GM21390 (cell line): Measurements from ENCODE around the gene SLC9B2.
"Not testable (repeated sequence)": the region's sequence is repeated elsewhere in the genome, so short reads cannot be mapped to it uniquely, and the experiment has no call there.

Experiments used
- ATAC-seq: cut with Tn5 transposase; IDR thresholded peaks from one replicate; pipeline ENCODE4 v1.9.1; 2021; ENCODE audit not compliant: unreplicated experiment

SLC9B2 gene

GRCh38 chr4:103019308-103020124 is 57.0 kb downstream of the SLC9B2 start, which contains the start of gene SLC9B1:
Gene SLC9B1 (minus strand): TSS chr4:103019705. CDS start chr4:102991711, 27,994 bp downstream.
- peak; percentile 98 for ATAC-seq

- ATAC-seq = no peak
Observed at GRCh38 chr4:103018391-103019307, 57.9 kb downstream of the SLC9B2 start.

- ATAC-seq = no peak
Observed at GRCh38 chr4:103012551-103012950, 64.0 kb downstream of the SLC9B2 start.

DNA sequence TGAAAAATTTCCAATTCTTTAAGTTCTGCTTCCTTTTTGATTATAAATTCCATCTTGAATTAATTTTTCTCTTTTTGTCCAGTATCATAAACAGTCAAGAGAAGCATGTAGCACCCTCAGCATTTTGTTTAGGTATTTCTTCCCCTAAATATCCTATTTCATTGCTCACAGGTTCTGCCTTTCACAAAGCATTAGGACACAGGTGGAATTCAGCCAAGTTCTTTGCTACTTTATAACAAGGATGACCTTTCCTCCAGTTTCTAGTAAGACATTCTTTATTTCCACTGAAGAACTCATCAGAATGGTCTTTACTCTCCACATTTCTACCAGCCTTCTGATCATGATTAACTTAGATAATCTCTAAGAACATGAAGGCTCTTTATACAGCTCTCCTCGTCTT is 64.5 kb downstream of the SLC9B2 start:
- no peak for ATAC-seq

- ATAC-seq = no peak
Observed at GRCh38 chr4:103011378-103012025, 65.1 kb downstream of the SLC9B2 start.

DNA sequence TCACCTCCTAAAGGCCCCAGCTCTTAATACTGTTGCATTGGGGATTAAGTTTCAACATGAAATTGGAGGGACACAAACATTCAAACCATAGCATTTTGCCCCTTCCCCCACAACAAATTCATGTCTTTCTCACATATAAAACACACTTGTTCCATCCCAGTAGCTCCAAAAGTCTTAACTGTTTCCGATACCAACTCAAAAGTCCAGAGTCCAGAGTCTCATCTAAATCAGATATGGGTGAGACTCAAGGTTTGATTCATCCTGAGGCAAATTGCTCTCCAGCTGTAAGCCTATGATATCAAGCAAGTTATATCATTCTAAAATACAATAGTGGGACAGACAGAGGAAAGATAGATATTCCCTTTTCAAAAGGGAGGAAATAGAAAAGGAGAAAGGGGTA is 65.8 kb downstream of the SLC9B2 start:
- no peak for ATAC-seq

DNA sequence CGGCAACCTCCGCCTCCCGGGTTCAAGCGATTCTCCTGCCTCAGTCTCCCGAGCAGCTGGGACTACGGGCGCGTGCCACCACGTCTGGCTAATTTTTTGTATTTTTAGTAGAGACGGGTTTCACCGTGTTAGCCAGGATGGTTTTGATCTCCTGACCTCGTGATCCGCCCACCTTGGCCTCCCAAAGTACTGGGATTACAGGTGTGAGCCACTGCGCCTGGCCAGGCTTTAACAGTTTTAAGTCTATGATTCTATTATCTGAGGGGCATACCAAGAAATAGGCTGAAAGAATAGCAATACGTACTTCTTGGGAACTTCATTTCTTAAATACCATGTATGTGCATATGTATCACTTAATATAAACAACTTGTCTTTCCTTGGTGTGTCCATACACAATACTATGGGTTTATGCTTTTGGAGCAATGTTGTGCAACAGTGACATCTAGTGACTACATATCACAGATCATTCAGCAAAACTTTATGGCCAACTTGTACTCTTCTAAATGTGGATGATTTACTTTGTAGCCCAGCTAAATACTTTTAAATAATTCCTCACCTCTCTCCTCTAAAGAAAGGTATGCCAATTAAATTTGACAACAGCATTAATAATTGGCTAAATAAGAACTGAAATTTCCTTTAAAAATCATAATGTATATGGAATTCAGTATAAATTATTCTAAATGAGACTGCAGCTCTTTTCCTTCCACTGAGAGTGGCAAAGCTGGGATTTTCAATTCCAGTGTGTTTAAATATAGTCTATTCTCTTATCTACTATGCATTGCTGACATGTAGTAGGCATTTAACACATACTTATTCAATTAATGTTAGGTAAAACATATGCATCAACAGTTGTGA is 67.5 kb downstream of the SLC9B2 start:
- peak; percentile 81 for ATAC-seq

GRCh38 chr4:103002551-103002950 is 74.0 kb downstream of the SLC9B2 start:
- ATAC-seq = no peak

DNA sequence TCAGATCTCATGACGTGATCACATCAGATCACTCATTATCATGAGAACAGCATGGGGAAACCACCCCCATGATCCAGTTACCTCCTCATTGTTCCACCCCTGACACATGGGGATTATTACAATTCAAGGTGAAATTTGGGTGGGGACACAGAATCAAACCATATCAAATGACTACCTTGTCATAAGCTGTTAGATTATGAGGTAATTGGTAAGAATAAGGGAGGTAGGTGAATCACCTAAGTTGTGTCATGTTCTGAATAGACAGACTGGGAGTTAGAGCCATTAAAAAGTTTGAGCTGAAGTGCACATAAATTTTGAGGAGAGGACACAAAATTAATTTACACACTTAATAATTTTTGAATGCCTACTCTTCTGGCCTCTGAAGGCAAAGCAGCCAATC is 81.8 kb downstream of the SLC9B2 start:
- ATAC-seq = no peak

DNA sequence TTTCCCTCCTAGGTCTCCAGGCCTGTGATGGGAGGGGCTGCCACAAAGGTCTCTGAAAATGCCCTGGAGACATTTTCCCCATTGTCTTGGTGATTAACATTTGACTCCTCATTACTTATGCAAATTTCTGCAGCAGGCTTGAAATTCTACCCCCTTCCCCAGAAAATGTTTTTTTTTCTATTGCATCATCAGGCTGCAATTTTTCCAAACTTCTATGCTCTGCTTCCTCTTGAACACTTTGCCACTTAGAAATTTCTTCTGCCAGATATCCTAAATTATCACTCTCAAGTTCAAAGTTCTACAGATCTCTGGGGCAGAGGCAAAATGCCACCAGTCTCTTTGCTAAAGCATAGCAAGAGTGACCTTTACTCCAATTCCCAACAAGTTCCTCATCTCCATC is 82.6 kb downstream of the SLC9B2 start:
- not testable (repeated sequence) for ATAC-seq

DNA sequence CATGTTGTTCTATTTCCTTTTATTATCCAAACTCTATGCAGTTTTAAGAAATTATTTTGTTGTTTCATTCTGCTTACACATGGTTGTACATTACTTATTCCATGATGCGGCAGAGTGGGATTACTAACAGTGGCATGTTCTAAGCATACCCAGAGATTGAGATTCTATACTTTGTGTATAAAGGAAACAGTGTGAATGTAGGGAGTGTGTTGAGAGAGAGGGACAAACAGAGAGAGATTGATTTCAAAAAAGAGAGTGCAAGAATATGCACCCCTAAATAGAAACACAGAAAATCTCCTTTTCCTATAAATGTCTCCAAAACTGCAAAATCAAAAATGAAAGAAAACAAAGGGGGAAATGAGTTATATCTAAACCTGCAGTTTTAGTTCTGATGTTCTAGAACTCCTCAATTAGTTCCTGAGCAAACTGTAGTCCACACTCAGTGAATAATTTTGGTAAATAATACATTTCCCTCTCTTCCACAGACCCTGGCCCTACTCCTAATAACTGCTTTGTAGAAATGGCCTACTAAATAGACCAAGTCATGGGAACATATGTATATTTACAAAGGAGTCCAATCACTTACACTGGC is 88.0 kb downstream of the SLC9B2 start:
- ATAC-seq = peak; percentile 53

GRCh38 chr4:102981005-102981404 is 95.6 kb downstream of the SLC9B2 start:
- no peak for ATAC-seq
